ENCODE measurements around the gene SIGLEC12. TPM values are rescaled to one million over a fixed set of nuclear protein-coding genes. Genes with fewer than 3 reads are reported as not detected.

SIGLEC12 gene
- total RNA-seq, 2 donors from 2014 or later = 0.91 TPM; not detected in 1

DNA sequence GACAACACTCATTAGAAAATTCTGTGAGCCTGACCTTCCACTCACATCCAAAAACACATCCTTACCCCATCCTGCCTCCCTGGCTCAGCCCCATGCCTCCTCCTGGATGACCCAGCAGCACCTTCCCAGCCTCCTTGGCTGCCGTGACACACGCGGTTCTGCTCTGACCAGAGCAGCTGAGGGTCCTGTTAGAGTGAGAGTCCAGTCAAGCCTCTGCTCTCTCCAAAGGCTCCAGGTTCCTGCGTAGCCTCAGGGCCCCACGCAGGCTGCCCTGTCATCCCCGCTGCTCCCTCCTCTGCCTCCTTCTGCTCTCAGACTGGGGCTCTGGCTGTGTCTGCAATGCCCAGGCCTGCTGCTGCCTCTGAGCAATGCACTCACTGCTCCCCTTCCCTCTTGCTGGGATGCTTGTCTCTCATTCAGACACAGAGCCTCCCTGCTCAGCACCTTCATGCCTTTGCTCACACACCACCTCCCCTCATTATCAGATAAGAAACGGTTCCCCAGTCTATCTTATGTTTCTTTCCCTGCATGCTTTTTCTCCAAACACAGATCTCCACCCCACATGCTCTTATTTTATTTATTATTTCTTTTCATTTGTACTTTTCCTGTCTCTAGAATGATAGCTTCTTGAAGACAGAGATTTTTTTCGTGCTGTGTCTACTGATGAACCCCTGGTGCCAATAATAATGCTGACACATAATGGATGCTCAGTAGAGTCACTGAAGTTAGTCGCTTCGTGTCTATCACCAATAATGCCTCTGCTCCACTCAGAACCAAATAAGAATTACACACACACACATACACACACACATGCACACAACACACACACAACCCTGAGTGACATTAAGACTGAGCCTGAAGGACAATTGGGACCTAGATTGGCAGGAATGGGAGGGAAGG lies 40.1 kb upstream of the SIGLEC12 start:
- Histone ChIP-seq H3K27ac (no peak overlapping the region), H3K4me3 (no peak overlapping the region), H3K4me1 (replicated peaks) (no peaks in the 10 kb centered on the region), H3K27me3 (replicated peaks; ENCODE audit: insufficient read depth) (no peaks in the 10 kb centered on the region), H3K36me3 (no peaks in the 10 kb centered on the region), H3K9me3 (no peaks in the 10 kb centered on the region)
- no peak for DNase-seq (ENCODE audit: low spot score)
- intact Hi-C loops (cut with DNase I) = no loop called here
- 51% methylated on average over 10 of the region's 10 CpGs for WGBS
- no peak for TF ChIP-seq POLR2A (IDR thresholded peaks at IDR 0.05)
- no peak for TF ChIP-seq POLR2AphosphoS5 (IDR thresholded peaks at IDR 0.05)
- TF ChIP-seq, protein P1, sequence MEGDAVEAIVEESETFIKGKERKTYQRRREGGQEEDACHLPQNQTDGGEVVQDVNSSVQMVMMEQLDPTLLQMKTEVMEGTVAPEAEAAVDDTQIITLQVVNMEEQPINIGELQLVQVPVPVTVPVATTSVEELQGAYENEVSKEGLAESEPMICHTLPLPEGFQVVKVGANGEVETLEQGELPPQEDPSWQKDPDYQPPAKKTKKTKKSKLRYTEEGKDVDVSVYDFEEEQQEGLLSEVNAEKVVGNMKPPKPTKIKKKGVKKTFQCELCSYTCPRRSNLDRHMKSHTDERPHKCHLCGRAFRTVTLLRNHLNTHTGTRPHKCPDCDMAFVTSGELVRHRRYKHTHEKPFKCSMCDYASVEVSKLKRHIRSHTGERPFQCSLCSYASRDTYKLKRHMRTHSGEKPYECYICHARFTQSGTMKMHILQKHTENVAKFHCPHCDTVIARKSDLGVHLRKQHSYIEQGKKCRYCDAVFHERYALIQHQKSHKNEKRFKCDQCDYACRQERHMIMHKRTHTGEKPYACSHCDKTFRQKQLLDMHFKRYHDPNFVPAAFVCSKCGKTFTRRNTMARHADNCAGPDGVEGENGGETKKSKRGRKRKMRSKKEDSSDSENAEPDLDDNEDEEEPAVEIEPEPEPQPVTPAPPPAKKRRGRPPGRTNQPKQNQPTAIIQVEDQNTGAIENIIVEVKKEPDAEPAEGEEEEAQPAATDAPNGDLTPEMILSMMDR (IDR thresholded peaks at IDR 0.05) = no peak

DNA sequence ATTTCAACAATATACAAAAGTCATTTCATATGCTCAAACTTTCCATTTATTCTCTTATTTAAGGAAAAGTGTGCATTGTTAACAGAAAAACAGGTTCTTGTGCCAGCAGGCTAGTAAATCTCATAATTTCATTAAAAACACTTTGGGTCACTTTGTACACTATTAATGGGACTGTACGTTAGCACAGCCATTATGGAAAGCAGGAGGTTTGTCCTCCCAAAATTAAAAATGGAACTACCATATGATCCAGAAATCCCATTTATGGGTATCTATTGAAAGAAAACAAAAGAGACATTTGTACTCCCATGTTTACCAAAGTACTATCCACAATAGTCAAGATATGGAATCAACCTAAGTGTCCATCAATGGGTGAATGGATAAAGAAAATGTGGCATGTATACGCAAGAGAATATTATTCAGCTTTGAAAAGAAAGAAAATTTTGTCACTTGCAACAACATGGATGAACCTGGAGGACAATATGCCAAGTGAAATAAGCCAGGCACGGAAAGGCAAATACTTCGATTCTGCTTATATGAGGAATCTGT lies 38.3 kb upstream of the SIGLEC12 start:
- H3K9me3 ChIP-seq = no peaks in the 10 kb centered on the region
- H3K27me3 ChIP-seq (replicated peaks; ENCODE audit: insufficient read depth) = no peaks in the 10 kb centered on the region
- no peak overlapping the region for H3K4me3 ChIP-seq
- H3K27ac ChIP-seq = no peak overlapping the region
- TF ChIP-seq POLR2A (IDR thresholded peaks at IDR 0.05) = no peak
- TF ChIP-seq, protein P1 (IDR thresholded peaks at IDR 0.05) = no peak
- TF ChIP-seq POLR2AphosphoS5 (IDR thresholded peaks at IDR 0.05) = no peak
- no peaks in the 10 kb centered on the region for H3K36me3 ChIP-seq
- no peak for DNase-seq (ENCODE audit: low spot score)
- no peaks in the 10 kb centered on the region for H3K4me1 ChIP-seq (replicated peaks)
- intact Hi-C loops (cut with DNase I) = no loop called here
- 73% methylated on average over 4 of the region's 4 CpGs for WGBS

DNA sequence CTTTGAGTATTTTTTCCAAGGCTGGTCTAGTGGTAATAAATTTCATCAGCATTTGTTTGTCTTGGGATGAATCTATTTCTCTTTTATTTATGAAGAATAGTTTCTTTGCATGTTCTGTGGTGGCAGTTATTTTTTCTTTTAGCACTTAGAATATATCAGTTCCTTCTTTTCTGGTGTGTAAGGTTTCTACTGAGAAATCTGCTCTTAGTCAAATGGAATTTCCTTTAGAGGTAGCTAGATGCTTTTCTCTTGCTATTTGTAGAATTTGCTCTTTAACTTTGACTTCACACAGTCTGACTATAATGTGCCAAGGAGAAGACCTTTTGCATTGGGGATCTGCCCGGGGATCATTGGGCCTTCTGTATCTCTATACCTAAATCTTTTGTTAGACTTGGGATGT lies 33.9 kb upstream of the SIGLEC12 start:
- 88% methylated on average over 1 of the region's 1 CpG for WGBS
- no peaks in the 10 kb centered on the region for H3K9me3 ChIP-seq
- H3K36me3 ChIP-seq = no peaks in the 10 kb centered on the region
- no peak overlapping the region for H3K4me3 ChIP-seq
- no peaks in the 10 kb centered on the region for H3K4me1 ChIP-seq (replicated peaks)
- intact Hi-C loops (cut with DNase I) = no loop called here
- DNase-seq (ENCODE audit: low spot score) = no peak
- peaks cover 2% of the 10 kb centered on the region for H3K27me3 ChIP-seq (replicated peaks; ENCODE audit: insufficient read depth)
- TF ChIP-seq POLR2AphosphoS5 (IDR thresholded peaks at IDR 0.05) = no peak
- TF ChIP-seq, protein P1 (IDR thresholded peaks at IDR 0.05) = no peak
- no peak for TF ChIP-seq POLR2A (IDR thresholded peaks at IDR 0.05)
- H3K27ac ChIP-seq = no peak overlapping the region

DNA sequence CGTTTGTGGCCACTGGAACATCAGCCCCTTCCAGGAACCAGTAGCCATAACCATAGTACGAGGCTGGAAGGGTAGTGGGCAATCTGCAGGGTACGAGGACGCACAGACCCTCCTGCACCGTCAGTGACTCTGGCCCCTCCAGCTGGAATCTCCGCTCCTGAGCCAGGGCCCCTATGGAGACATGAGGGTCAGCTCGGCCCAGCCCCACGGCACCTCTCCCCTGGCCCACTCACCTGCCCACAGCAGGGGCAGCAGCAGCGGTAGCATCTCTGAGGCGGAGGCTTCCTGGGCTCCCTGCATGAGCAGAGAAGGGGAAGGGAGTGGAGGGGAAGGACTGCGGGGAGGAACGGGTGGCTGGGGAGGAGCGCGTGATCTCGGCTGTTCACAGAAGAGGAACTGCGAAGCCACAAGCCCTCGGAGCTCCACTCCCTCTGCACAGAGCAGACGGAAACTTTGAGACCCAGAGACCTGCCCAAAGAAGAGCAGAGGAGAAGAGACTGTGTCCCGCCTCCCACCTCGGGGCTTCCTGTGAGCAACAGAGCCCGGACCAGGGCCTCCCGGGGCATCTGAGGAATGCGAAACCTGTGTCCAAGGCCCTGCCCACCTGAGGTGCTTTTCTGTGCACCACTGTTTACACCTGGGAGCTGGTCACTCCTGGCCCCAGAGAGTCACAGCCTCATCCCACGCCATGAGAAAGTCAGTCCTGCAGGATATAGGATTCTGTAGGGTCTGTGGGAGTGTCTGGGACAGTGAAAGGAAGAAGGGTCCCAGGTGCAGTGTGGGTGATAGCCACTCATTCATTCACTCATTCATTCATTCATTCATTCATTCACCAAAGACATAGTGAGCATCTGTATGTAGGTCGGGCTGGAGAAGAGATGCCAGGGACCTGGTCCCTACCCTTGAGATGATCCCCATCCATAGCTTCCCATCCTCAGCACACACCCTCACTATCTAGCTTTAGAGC lies 30.0 kb upstream of the SIGLEC12 start, which contains the start of gene SIGLEC6:
TSS of gene SIGLEC6 (minus strand) at position 322 of the 967 bp plus-strand sequence. CDS start at position 300, 22 bp downstream.
- intact Hi-C loops (cut with DNase I) = no loop called here

More for the DNA sequence above, 30.0 kb upstream of the SIGLEC12 start, which contains the start of gene SIGLEC6:
- WGBS = 29% methylated on average over 25 of the region's 25 CpGs
- Histone ChIP-seq H3K27ac (no peak within 1 kb of the TSS), H3K36me3 (no peaks in the 10 kb centered on the region), H3K27me3 (replicated peaks; ENCODE audit: insufficient read depth) (peaks cover 5% of the 10 kb centered on the region), H3K4me1 (replicated peaks) (no peaks in the 10 kb centered on the region), H3K4me3 (no peak within 1 kb of the TSS), H3K9me3 (no peaks in the 10 kb centered on the region)
- no peak for TF ChIP-seq POLR2A (IDR thresholded peaks at IDR 0.05)
- TF ChIP-seq POLR2AphosphoS5 (IDR thresholded peaks at IDR 0.05) = no peak
- TF ChIP-seq, protein P1 (IDR thresholded peaks at IDR 0.05) = no peak
- DNase-seq (ENCODE audit: low spot score) = no peak

All from prostate gland (tissue), 2 donors.